GM19328 (cell line): Measurements from ENCODE around the gene PJVK.
"Not testable (repeated sequence)": the region's sequence is repeated elsewhere in the genome, so short reads cannot be mapped to it uniquely, and the experiment has no call there.

Source experiments
- ATAC-seq: cut with Tn5 transposase; IDR thresholded peaks from one replicate; pipeline ENCODE4 v1.9.1; 2021; ENCODE audit warnings: mild to moderate bottlenecking, moderate library complexity; ENCODE audit not compliant: unreplicated experiment

PJVK gene

GRCh38 chr2:178450774-178451525 is at the start of gene PJVK, which contains the start of gene PRKRA:
Gene PJVK, plus strand, starts transcription at chr2:178451378. Its CDS starts 2,032 bp downstream, at chr2:178453410.
Gene PRKRA, minus strand, starts transcription at chr2:178451175. Its CDS starts 145 bp downstream, at chr2:178451030.
- ATAC-seq: peak; percentile 83

GRCh38 chr2:178401994-178402437 is 49.2 kb upstream of the PJVK start:
- no peak for ATAC-seq

- peak; percentile 30 for ATAC-seq
Observed at GRCh38 chr2:178403671-178404306, 47.4 kb upstream of the PJVK start.

GRCh38 chr2:178404368-178404767 is 46.8 kb upstream of the PJVK start:
- peak; percentile 99 for ATAC-seq

- no peak for ATAC-seq
Observed at GRCh38 chr2:178409261-178409660, 41.9 kb upstream of the PJVK start.

GRCh38 chr2:178412047-178412446 is 39.1 kb upstream of the PJVK start:
- ATAC-seq: no peak

- ATAC-seq: not testable (repeated sequence)
Observed at GRCh38 chr2:178412453-178412852, 38.7 kb upstream of the PJVK start.

- ATAC-seq: peak; percentile 79
Observed at GRCh38 chr2:178413472-178414265, 37.5 kb upstream of the PJVK start.

- peak; percentile 69 for ATAC-seq
Observed at GRCh38 chr2:178414266-178415247, 36.6 kb upstream of the PJVK start.

- ATAC-seq: no peak
Observed at GRCh38 chr2:178415979-178416378, 35.2 kb upstream of the PJVK start.

- ATAC-seq: no peak
Observed at GRCh38 chr2:178417916-178418315, 33.3 kb upstream of the PJVK start.

GRCh38 chr2:178418426-178418825 is 32.8 kb upstream of the PJVK start:
- ATAC-seq: no peak

GRCh38 chr2:178419123-178419522 is 32.1 kb upstream of the PJVK start:
- ATAC-seq: no peak

GRCh38 chr2:178420463-178420999 is 30.6 kb upstream of the PJVK start:
- ATAC-seq: no peak

- ATAC-seq: no peak
Observed at GRCh38 chr2:178422097-178422496, 29.1 kb upstream of the PJVK start.

- not testable (repeated sequence) for ATAC-seq
Observed at GRCh38 chr2:178423746-178424145, 27.4 kb upstream of the PJVK start.

- no peak for ATAC-seq
Observed at GRCh38 chr2:178425255-178425827, 25.8 kb upstream of the PJVK start.

- no peak for ATAC-seq
Observed at GRCh38 chr2:178426388-178426787, 24.8 kb upstream of the PJVK start.

- no peak for ATAC-seq
Observed at GRCh38 chr2:178427458-178427857, 23.7 kb upstream of the PJVK start.

GRCh38 chr2:178428396-178428806 is 22.8 kb upstream of the PJVK start:
- ATAC-seq: no peak
